ENCODE data around the gene MAD1L1. TPM values are rescaled to one million over a fixed set of nuclear protein-coding genes. Genes with fewer than 3 reads are reported as not detected.

The MAD1L1 gene
- total RNA-seq, 4 donors from 2014 or later: 22.3 to 56.6 (median 35.0) TPM

- TF ChIP-seq EP300 (IDR thresholded peaks at IDR 0.05) (no peak), POLR2A (IDR thresholded peaks at IDR 0.05) (no peak), POLR2AphosphoS5 (IDR thresholded peaks at IDR 0.05) (no peak)
- TF ChIP-seq, protein P1, sequence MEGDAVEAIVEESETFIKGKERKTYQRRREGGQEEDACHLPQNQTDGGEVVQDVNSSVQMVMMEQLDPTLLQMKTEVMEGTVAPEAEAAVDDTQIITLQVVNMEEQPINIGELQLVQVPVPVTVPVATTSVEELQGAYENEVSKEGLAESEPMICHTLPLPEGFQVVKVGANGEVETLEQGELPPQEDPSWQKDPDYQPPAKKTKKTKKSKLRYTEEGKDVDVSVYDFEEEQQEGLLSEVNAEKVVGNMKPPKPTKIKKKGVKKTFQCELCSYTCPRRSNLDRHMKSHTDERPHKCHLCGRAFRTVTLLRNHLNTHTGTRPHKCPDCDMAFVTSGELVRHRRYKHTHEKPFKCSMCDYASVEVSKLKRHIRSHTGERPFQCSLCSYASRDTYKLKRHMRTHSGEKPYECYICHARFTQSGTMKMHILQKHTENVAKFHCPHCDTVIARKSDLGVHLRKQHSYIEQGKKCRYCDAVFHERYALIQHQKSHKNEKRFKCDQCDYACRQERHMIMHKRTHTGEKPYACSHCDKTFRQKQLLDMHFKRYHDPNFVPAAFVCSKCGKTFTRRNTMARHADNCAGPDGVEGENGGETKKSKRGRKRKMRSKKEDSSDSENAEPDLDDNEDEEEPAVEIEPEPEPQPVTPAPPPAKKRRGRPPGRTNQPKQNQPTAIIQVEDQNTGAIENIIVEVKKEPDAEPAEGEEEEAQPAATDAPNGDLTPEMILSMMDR (IDR thresholded peaks at IDR 0.05): no peak
- H3K4me3 ChIP-seq: no peak overlapping the region
- no peaks in the 10 kb centered on the region for H3K27me3 ChIP-seq
- no peak for ATAC-seq
- H3K4me1 ChIP-seq: no peaks in the 10 kb centered on the region
- H3K9me3 ChIP-seq: no peaks in the 10 kb centered on the region
- WGBS, 2 donors (ENCODE audit: low coverage in 1 of 2): 75 to 83% methylated on average over 2 to 10 of the region's 35 CpGs
- H3K36me3 ChIP-seq: peaks cover 0 to 6% of the 10 kb centered on the region in 2 donors
- no peak overlapping the region for H3K27ac ChIP-seq
These were observed 304.7 kb downstream of the MAD1L1 start for GRCh38 chr7:1927937-1928644.

DNA sequence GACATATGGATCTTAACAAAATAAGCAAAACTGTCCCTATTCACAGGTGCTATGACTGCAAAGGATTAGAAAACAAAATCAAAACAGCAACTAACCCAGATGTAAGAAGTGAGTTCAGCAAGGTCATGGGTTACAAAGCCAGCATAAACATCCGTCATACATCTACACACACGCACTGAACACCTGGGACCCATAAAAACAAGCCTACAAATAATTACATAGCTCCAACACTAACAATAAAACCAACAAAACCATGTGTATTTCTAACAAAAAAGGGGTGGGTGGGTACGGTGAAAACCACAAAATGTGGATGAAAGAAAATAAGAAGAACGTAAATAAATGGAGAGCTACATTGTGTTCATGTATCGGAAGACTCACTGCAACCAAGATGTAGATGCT lies 305.8 kb downstream of the MAD1L1 start:
- no peak for ATAC-seq
- TF ChIP-seq, protein P1 (IDR thresholded peaks at IDR 0.05): no peak
- TF ChIP-seq EP300 (IDR thresholded peaks at IDR 0.05) (no peak), POLR2A (IDR thresholded peaks at IDR 0.05) (no peak), POLR2AphosphoS5 (IDR thresholded peaks at IDR 0.05) (no peak)
- Histone ChIP-seq H3K27me3 (no peaks in the 10 kb centered on the region), H3K27ac (no peak overlapping the region), H3K36me3 (peaks cover 0 to 14% of the 10 kb centered on the region in 2 donors), H3K4me1 (no peaks in the 10 kb centered on the region), H3K4me3 (no peak overlapping the region), H3K9me3 (no peaks in the 10 kb centered on the region)
- WGBS, 2 donors (ENCODE audit: low coverage in 1 of 2): 88 to 91% methylated on average over 4 to 5 of the region's 5 CpGs

GRCh38 chr7:1925973-1926907 lies 306.5 kb downstream of the MAD1L1 start:
- Histone ChIP-seq H3K27me3 (no peaks in the 10 kb centered on the region), H3K4me3 (no peak overlapping the region), H3K36me3 (peaks cover 0 to 14% of the 10 kb centered on the region in 2 donors), H3K4me1 (no peaks in the 10 kb centered on the region), H3K9me3 (no peaks in the 10 kb centered on the region), H3K27ac (no peak overlapping the region)
- ATAC-seq: no peak
- no peak for TF ChIP-seq EP300 (IDR thresholded peaks at IDR 0.05)
- no peak for TF ChIP-seq POLR2AphosphoS5 (IDR thresholded peaks at IDR 0.05)
- TF ChIP-seq, protein P1 (IDR thresholded peaks at IDR 0.05): no peak
- no peak for TF ChIP-seq POLR2A (IDR thresholded peaks at IDR 0.05)
- WGBS, 2 donors (ENCODE audit: low coverage in 1 of 2): 68 to 70% methylated on average over 10 to 13 of the region's 14 CpGs

DNA sequence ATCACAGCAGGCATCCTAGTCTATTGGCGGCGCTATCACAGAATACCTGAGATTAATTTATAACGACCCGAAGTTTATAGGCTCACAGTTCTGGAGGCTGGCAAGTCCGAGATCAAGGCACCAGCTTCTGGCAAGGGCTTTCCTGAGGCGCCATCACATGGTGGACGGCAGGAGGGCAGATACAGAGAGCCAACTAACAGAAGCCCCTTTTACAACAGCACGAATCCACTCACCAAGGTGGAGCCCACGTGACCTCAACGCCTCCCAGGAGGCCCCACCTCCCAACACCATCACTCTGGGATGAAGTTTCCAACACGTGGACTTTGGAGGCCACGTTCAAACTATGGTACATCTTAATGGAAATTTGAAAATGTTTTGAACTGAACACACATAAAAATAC lies 307.4 kb downstream of the MAD1L1 start:
- no peak overlapping the region for H3K27ac ChIP-seq

DNA sequence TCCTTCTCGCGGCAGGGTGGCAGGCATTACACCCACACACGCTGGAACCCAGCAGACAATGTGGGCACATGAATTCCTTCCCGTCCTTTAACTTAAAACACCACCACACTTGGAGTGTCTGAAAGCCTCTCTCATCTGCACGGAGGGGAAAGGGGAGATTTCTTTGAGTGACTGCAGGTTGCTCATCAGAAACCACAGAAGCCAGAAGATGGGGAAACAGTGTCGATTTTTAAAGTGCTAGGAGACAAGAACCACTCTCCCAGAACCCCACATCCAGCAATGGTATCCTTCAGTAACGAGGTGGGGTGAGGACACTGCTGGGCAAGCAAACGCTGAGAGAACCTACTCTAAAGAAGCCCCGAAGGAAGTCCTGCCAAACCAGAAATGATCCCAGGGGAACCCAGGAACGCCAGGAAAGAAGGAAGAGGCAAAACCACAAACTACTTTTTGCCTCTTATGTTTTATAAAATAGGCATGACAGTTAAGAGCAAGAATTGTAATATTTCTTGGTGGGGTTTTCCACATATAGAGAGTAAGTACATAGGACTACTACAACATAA lies 308.4 kb downstream of the MAD1L1 start:
- H3K27ac ChIP-seq: no peak overlapping the region
- 82 to 83% methylated on average over 6 of the region's 10 CpGs for WGBS, 2 donors (ENCODE audit: low coverage in 1 of 2)
- no peak overlapping the region for H3K4me3 ChIP-seq
- no peaks in the 10 kb centered on the region for H3K9me3 ChIP-seq
- H3K27me3 ChIP-seq: no peaks in the 10 kb centered on the region
- H3K4me1 ChIP-seq: peaks cover 0 to 4% (median 0%) of the 10 kb centered on the region in 3 donors
- no peak for TF ChIP-seq EP300 (IDR thresholded peaks at IDR 0.05)
- TF ChIP-seq POLR2A (IDR thresholded peaks at IDR 0.05): no peak
- TF ChIP-seq, protein P1 (IDR thresholded peaks at IDR 0.05): no peak
- TF ChIP-seq POLR2AphosphoS5 (IDR thresholded peaks at IDR 0.05): no peak
- H3K36me3 ChIP-seq: peaks cover 0 to 14% of the 10 kb centered on the region in 2 donors
- ATAC-seq: no peak

More for the DNA sequence above, 307.4 kb downstream of the MAD1L1 start:
- TF ChIP-seq EP300 (IDR thresholded peaks at IDR 0.05): no peak
- whole genome bisulfite sequencing, 2 donors (ENCODE audit: low coverage in 1 of 2): 87 to 100% methylated on average over 2 to 12 of the region's 12 CpGs
- Histone ChIP-seq H3K4me3 (no peak overlapping the region), H3K9me3 (no peaks in the 10 kb centered on the region), H3K36me3 (peaks cover 0 to 14% of the 10 kb centered on the region in 2 donors), H3K4me1 (no peaks in the 10 kb centered on the region), H3K27me3 (no peaks in the 10 kb centered on the region)
- ATAC-seq: no peak
